Measurements from ENCODE around the gene MME.

DNA sequence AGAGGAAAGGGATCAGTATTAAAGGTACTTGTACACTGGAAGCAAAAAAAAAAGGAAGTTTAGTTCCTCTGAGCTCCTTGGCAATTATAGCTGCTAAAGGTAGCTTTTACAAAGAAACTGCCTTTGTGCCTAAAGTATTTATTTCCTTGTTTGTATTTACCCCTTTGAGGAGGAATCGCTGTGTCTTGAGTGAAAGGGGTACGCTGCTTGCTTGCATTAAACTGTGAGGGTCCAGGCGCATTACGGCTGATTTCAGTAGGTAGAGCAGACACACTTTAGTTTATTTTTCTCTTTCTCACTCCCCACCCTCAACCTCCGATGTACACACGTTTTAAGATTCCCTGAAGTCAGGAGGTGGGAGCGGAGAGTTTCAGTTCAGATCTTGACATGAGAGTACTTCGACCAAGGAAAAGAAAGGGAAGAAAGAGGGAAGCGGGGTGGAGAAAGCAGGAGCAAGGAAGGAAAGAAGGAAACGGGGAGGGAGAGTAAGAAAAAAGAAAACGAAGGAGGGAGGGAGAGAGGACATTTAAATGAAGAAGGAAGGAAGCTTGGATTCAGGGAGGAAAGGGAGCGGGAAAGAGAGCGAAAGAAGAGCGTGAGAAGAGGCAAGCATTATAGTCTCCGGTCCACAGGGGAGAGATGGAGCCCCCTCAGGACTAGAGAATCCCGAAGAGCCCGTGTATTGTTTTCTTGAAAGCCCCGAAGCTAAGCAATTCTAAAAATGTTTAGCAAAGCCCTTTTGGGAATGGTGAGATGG, 1.2 kb upstream of the MME start:
- TF ChIP-seq, protein P1, sequence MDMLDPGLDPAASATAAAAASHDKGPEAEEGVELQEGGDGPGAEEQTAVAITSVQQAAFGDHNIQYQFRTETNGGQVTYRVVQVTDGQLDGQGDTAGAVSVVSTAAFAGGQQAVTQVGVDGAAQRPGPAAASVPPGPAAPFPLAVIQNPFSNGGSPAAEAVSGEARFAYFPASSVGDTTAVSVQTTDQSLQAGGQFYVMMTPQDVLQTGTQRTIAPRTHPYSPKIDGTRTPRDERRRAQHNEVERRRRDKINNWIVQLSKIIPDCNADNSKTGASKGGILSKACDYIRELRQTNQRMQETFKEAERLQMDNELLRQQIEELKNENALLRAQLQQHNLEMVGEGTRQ (IDR thresholded peaks at IDR 0.05; ENCODE audit: low read length) = no peak
- TF ChIP-seq SP2 (IDR thresholded peaks at IDR 0.05; ENCODE audit: low read length) (no peak), TEAD4 (IDR thresholded peaks at IDR 0.05; ENCODE audit: low read depth, low read length) (no peak), POLR2AphosphoS5 (IDR thresholded peaks at IDR 0.05; ENCODE audit: low read depth, low read length) (no peak), EP300 (IDR thresholded peaks at IDR 0.05; ENCODE audit: borderline replicate concordance in 1 of 2, low read depth in 2 of 2, low read length in 2 of 2) (no peak), HDAC2 (IDR thresholded peaks at IDR 0.05; ENCODE audit: borderline replicate concordance in 1 of 2, low read depth in 2 of 2, low read length in 2 of 2) (no peak), SIRT6 (IDR thresholded peaks at IDR 0.05; ENCODE audit: low read length) (no peak), MAFK (IDR thresholded peaks at IDR 0.05; ENCODE audit: low read depth, low read length) (no peak), HDAC6 (IDR thresholded peaks at IDR 0.05; ENCODE audit: low read depth, low read length) (no peak), SP1 (IDR thresholded peaks at IDR 0.05; ENCODE audit: low read depth, low read length) (no peak)
- TF ChIP-seq, protein P2, sequence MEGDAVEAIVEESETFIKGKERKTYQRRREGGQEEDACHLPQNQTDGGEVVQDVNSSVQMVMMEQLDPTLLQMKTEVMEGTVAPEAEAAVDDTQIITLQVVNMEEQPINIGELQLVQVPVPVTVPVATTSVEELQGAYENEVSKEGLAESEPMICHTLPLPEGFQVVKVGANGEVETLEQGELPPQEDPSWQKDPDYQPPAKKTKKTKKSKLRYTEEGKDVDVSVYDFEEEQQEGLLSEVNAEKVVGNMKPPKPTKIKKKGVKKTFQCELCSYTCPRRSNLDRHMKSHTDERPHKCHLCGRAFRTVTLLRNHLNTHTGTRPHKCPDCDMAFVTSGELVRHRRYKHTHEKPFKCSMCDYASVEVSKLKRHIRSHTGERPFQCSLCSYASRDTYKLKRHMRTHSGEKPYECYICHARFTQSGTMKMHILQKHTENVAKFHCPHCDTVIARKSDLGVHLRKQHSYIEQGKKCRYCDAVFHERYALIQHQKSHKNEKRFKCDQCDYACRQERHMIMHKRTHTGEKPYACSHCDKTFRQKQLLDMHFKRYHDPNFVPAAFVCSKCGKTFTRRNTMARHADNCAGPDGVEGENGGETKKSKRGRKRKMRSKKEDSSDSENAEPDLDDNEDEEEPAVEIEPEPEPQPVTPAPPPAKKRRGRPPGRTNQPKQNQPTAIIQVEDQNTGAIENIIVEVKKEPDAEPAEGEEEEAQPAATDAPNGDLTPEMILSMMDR (IDR thresholded peaks at IDR 0.05; ENCODE audit: control extremely low read depth in 1 of 3, insufficient read depth in 1 of 3, low read depth in 1 of 3, low read length in 3 of 3) = no peak

Measured in H1 (cell line).